ENCODE measurements around the gene IL17REL.

IL17REL gene

GRCh38 chr22:50008151-50009040, 4.2 kb downstream of the IL17REL start:
- DNase-seq, result no peak
- peaks cover 37% of the 10 kb centered on the region for H3K4me1 Mint-ChIP-seq
- peaks cover 26% of the 10 kb centered on the region for H3K27me3 Mint-ChIP-seq
- no peak for ATAC-seq
- H3K9me3 Mint-ChIP-seq, result no peaks in the 10 kb centered on the region
- peak overlapping the region in 1 of 2 donors; percentile 59 for H3K27ac Mint-ChIP-seq
- peak overlapping the region in 1 of 2 donors; percentile 8 for H3K4me3 Mint-ChIP-seq

DNA sequence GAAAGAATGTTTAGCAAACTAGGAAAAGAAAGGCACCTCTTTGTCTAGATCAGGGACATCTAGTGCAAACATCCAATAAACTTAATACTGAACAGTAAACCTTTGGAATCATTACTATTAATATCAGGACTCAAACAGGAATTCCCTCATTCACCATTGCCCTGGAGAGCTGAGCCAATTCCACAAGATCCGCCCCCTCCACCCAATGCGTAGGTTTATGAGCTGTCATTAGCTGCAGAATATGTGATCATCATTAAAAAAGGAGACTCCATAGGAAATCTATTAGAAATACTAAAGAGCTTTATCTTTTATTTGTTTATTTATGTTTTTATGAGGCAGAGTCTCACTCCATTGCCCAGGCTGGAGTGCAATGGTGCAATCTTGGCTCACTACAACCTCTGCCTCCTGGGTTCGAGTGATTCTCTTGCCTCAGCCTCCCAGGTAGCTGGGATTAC, 5.5 kb downstream of the IL17REL start:
- Mint-ChIP-seq H3K4me3 (no peak overlapping the region), H3K4me1 (peaks cover 24% of the 10 kb centered on the region), H3K9me3 (no peaks in the 10 kb centered on the region), H3K27me3 (peaks cover 21% of the 10 kb centered on the region), H3K27ac (no peak overlapping the region)
- DNase-seq (no peak), ATAC-seq (no peak)

- H3K9me3 Mint-ChIP-seq, result no peaks in the 10 kb centered on the region
- no peak overlapping the region for H3K4me3 Mint-ChIP-seq
- DNase-seq, result no peak
- H3K27me3 Mint-ChIP-seq, result peaks cover 17% of the 10 kb centered on the region
- ATAC-seq, result no peak
- H3K4me1 Mint-ChIP-seq, result peaks cover 10% of the 10 kb centered on the region
- no peak overlapping the region for H3K27ac Mint-ChIP-seq
Measured at GRCh38 chr22:50004918-50005317, 7.6 kb downstream of the IL17REL start.

DNA sequence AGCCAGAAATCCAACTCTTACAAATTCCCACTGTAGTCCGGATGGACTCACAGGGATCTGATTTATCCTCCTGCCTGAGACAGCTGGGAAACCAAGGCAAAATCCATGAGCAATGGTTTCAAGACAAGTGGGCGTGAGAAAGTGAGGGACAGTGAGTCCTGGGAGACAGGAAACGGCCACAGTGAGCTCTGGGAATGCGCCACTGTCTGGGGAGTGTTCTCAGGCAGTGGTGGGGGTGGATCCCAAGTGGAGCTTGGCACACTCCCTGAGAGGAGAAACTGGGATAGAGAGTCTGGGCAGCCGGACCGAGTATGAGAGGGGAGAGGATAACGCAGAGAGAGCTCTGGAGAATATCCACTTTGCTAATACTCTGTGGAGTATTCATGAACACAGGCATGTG, 9.8 kb downstream of the IL17REL start:
- Mint-ChIP-seq H3K4me1 (peaks cover 22% of the 10 kb centered on the region), H3K27me3 (peaks cover 26% of the 10 kb centered on the region), H3K4me3 (no peak overlapping the region), H3K9me3 (no peaks in the 10 kb centered on the region), H3K27ac (no peak overlapping the region)
- DNase-seq, result no peak
- ATAC-seq, result no peak

DNA sequence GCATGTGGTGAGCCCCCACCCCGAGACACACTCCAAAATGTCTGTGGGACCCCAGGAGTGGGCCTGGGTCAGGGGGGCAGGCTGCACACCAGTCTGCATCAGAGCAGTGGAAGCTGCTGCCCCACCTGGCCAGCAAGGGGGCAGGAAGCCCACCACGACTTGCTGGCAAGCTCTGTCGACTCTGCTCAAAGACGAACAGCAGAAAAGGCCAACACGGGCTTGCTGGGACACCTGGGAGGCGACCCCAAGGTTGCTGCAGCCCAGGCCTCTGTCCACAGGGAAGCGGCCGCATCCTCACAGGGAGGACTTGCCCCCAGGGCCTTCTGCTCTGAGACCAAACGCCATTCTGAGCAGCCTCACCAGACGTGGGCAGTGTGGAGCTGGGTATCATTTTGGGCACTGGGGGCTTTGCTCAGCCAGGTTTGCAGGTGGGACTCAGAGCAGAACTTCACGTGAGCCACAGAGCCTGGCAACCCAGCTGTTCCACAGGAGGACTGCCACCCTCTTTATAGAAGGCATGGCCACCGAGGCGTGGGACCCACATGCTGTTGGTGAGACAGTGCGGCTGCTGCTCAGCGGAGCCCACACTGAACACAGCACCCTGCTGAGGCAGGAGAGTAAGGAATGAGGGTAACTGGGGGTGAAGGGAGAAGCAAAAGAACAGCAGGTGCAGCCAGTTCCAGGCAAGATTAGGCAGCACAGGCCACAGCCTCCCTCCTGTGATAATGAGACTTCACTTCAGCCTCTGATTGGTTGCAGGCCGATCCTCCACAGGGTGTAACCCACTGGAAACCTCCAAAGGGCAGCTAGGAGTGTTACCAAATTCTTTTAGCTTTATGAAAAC, 11.0 kb downstream of the IL17REL start:
- H3K9me3 Mint-ChIP-seq, result no peaks in the 10 kb centered on the region
- peaks cover 26% of the 10 kb centered on the region for H3K27me3 Mint-ChIP-seq
- peaks cover 22% of the 10 kb centered on the region for H3K4me1 Mint-ChIP-seq
- DNase-seq (no peak), ATAC-seq (no peak)
- H3K27ac Mint-ChIP-seq, result no peak overlapping the region
- no peak overlapping the region for H3K4me3 Mint-ChIP-seq

DNA sequence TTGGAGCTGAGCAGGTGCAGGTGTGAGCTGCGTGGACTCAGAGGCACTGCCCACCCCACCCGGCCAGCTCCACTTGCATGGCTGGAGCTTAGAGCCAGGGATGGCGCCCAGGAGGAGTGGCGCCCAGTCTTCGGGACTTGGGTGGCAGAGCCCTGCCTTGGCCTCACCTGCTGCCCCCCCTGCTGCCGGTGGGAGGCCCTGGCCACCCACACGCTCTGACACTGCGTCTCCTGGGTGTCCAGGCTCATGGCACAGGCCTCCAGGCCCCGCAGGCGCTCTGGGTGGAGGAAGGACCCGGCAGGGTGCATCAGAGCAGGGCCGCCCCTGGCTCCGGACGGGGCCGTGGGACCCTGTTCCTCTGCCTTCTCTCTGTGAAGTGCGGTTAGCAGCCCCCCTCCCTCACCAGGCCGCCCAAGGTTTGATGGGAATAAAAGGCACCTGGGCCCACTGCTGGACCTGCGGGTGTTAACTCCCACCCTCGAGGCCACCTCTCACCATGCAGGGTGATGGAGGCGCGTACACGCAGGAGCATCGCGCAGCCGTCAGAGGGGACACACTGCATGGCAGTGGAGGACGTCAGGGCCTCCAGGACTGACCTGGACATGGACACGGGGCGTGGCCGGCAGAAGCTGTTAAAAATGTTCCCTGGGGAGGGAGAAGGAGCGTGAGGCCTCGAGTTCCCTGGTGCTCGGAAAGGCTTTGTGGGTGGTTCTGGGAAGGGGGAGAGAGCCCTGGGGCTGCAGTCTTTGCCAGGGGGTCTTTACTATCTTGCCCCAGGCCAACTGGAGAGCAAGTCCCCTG, 11.8 kb downstream of the IL17REL start:
- ATAC-seq, result peak; percentile 15
- Mint-ChIP-seq H3K4me3 (no peak overlapping the region), H3K9me3 (no peaks in the 10 kb centered on the region), H3K4me1 (peaks cover 22% of the 10 kb centered on the region), H3K27ac (no peak overlapping the region), H3K27me3 (peaks cover 26% of the 10 kb centered on the region)
- no peak for DNase-seq

DNA sequence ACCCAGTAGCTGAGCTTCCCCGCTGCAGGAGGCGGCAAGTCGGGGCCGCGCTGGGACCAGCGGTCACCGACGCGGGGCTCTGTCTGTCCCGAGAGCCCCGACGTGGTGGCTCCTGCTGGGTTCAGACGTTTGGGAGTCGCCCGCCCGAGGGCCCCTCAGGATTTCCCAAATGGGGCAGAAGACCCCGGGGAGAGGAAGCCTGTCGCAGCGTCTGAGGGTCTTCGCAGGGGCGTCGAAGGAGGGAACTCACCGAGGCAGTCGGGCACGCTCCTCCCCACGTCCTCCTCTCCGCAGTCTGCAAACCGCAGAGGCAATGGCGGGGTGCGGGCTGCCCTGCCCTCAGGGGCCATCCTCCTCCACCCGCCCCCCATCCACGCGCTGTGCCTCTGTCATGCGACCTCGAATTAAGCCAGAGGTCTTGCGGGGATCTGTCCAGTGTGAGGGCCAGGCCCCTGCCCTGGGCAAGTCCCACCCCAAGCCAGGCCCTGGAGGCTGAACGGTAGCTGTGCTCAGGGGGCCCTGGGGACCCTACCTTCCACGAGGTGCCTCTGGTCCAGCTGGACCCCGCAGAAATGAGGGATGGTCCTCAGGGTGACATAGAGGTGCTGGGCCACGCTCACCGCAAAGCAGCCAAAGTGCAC, 12.5 kb downstream of the IL17REL start:
- ATAC-seq (peak; percentile 10), DNase-seq (no peak)
- H3K27ac Mint-ChIP-seq, result no peak overlapping the region
- peaks cover 21% of the 10 kb centered on the region for H3K27me3 Mint-ChIP-seq
- H3K9me3 Mint-ChIP-seq, result no peaks in the 10 kb centered on the region
- H3K4me1 Mint-ChIP-seq, result peaks cover 18% of the 10 kb centered on the region
- no peak overlapping the region for H3K4me3 Mint-ChIP-seq

- peaks cover 18% of the 10 kb centered on the region for H3K27me3 Mint-ChIP-seq
- no peak overlapping the region for H3K4me3 Mint-ChIP-seq
Measured at GRCh38 chr22:49999063-49999945, 13.3 kb downstream of the IL17REL start.

DNA sequence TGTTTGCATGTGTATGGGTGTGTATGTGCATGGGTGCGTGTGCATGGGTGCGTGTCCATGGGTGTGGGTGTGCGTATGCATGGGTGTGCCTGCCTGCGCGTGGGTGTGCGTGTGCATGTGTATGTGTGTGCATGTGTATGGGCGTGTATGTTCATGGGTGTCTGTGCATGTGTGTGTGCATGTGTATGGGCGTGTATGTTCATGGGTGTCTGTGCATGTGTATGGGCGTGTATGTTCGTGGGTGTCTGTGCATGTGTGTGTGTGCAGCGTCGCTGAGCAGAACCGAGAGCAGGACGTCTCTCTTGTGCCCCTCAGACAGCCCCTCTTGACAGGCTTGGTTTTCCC, 13.9 kb downstream of the IL17REL start:
- Mint-ChIP-seq H3K9me3 (no peaks in the 10 kb centered on the region), H3K27me3 (peaks cover 18% of the 10 kb centered on the region), H3K4me1 (peaks cover 20% of the 10 kb centered on the region), H3K4me3 (no peak overlapping the region), H3K27ac (no peak overlapping the region)
- ATAC-seq, result peak; percentile 5
- peak in 1 of 2 donors; percentile 4 for DNase-seq

More at GRCh38 chr22:49999063-49999945, 13.3 kb downstream of the IL17REL start:
- H3K4me1 Mint-ChIP-seq, result peaks cover 14% of the 10 kb centered on the region
- H3K9me3 Mint-ChIP-seq, result no peaks in the 10 kb centered on the region
- DNase-seq, result peak in 1 of 2 donors; percentile 7
- ATAC-seq, result peak; percentile 7
- H3K27ac Mint-ChIP-seq, result no peak overlapping the region

DNA sequence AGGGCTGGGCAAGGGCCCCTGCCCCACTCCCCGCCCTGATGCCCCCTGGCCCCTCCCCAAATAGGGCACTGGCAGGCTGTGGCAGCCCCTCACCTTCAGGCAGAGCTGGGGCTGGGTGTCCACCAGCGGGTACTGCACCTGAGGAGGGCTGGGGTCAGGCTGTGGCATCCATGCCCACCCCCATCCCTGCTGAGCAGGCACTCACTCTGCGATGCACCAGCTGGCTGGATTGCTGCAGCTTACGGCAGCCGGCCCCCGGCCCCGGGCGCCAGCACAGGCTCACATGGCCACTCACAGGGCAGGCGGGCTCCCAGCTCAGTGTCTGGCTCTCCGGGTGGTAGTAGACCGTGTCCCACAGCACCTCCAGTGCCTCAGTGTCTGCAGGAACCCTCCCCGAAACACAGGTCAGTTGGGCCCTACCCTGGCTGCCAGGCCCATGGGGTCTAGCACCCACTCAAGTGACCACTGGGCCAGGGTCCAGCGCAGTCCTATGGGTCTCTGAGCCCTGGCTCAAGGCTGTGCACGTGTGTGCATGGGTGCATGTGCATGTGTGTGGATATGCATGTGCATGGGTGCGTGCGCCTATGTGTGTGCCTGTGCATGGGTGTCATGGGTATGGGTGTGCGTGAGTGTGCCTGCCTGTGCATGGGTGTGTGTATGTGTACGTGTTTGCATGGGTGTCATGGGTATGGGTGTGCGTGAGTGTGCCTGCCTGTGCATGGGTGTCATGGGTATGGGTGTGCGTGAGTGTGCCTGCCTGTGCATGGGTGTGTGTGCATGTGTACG, 14.4 kb downstream of the IL17REL start:
- Mint-ChIP-seq H3K4me1 (peaks cover 26% of the 10 kb centered on the region), H3K4me3 (no peak overlapping the region), H3K9me3 (no peaks in the 10 kb centered on the region), H3K27ac (no peak overlapping the region), H3K27me3 (peaks cover 18% of the 10 kb centered on the region)
- DNase-seq, result no peak
- peak; percentile 2 for ATAC-seq

DNA sequence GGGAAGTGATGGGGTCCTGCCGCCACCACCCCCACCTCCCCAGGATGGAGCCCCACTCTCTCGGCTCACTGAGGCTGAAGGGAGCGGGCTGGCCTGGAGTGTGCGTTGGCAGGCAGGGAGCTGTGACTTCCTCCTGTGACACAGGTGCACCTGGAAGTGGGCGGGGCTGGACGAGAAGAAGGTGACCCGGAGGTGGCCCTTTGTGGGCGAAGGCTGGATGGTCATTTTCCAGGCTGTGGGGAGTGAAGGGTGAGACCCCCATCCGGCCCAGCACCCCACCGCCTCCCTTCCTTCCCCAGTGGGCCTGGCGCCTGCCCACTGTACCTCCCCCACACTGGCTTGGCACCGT, 15.3 kb downstream of the IL17REL start:
- Mint-ChIP-seq H3K4me3 (no peak overlapping the region), H3K27ac (no peak overlapping the region), H3K4me1 (peaks cover 31% of the 10 kb centered on the region), H3K9me3 (no peaks in the 10 kb centered on the region), H3K27me3 (peaks cover 18% of the 10 kb centered on the region)
- peak in 1 of 2 donors; percentile 10 for DNase-seq
- no peak for ATAC-seq

- peaks cover 2 to 4% of the 10 kb centered on the region in 2 donors for H3K9me3 Mint-ChIP-seq
- H3K27ac Mint-ChIP-seq, result no peak overlapping the region
- DNase-seq (no peak), ATAC-seq (no peak)
- H3K4me1 Mint-ChIP-seq, result peaks cover 31% of the 10 kb centered on the region
- peaks cover 18% of the 10 kb centered on the region for H3K27me3 Mint-ChIP-seq
- no peak overlapping the region for H3K4me3 Mint-ChIP-seq
Measured at GRCh38 chr22:49996518-49997250, 15.9 kb downstream of the IL17REL start.

DNA sequence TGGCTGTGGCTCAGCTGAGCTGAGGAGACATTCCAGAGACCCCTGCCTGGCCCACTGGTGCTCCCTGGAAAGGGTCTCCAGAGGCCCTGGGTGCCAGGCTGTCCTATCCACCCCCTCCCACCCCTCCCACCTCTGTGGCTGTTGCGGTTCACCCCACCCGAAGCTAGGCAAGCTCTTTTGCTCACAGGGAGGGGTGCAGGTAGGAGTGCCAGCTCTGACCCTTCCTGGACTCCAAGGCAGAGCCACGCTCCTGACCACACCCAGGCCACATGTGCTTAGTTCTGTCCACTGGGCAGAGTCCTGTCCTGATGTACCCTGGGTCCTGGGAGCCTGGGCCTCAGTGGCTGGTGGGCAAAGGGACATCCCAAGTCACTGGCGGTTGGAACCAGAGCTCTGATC, 16.4 kb downstream of the IL17REL start:
- Mint-ChIP-seq H3K27me3 (peaks cover 15% of the 10 kb centered on the region), H3K9me3 (peaks cover 8 to 9% of the 10 kb centered on the region in 2 donors), H3K4me1 (peaks cover 31% of the 10 kb centered on the region), H3K4me3 (no peak overlapping the region), H3K27ac (no peak overlapping the region)
- DNase-seq (no peak), ATAC-seq (no peak)

Data from stimulated activated naive CD8-positive, alpha-beta T cell treated with anti-CD3 and anti-CD28 coated beads, Interleukin-15, amount 100 ng/mL, for 72 hours (primary cell).